Smooth muscle cell (in vitro differentiated cells): Measurements from ENCODE around the gene SCAPER. TPM values are rescaled to one million over a fixed set of nuclear protein-coding genes. Genes with fewer than 3 reads are reported as not detected.

Source experiments
- DNase-seq: peaks from one replicate; lab custom pipeline; 2025; ENCODE audit not compliant: unreplicated experiment; lab: John Stamatoyannopoulos, UW
- H2AFZ ChIP-seq: fragments of 200-600 bp; sonication (generic); 2 replicates; pipeline ENCODE4 v1.6.0; 2016; ENCODE audit warnings: antibody characterized with exemption, low read depth, mild to moderate bottlenecking
- H3F3A ChIP-seq: fragments of 200-600 bp; sonication (generic); 2 replicates; pipeline ENCODE4 v1.6.0; 2017; ENCODE audit warnings: antibody characterized with exemption, low read depth
- H3K27ac ChIP-seq: fragments of 200-600 bp; sonication (generic); 2 replicates; pipeline ENCODE4 v1.5.1; 2016; ENCODE audit warnings: low read depth, mild to moderate bottlenecking
- H3K27me3 ChIP-seq: fragments of 200-600 bp; sonication (generic); 2 replicates; pipeline ENCODE4 v1.6.1; 2016; ENCODE audit warnings: low read depth, mild to moderate bottlenecking
- H3K36me3 ChIP-seq: fragments of 200-600 bp; sonication (generic); 2 replicates; pipeline ENCODE4 v1.5.1; 2016; ENCODE audit warnings: low read depth
- H3K4me1 ChIP-seq: fragments of 200-600 bp; sonication (generic); 2 replicates; pipeline ENCODE4 v1.5.1; 2016; ENCODE audit warnings: low read depth
- H3K4me2 ChIP-seq: fragments of 200-600 bp; sonication (generic); 2 replicates; pipeline ENCODE4 v1.6.0; 2016; ENCODE audit warnings: mild to moderate bottlenecking
- H3K4me3 ChIP-seq: fragments of 200-600 bp; sonication (generic); 2 replicates; pipeline ENCODE4 v1.5.1; 2016; ENCODE audit warnings: mild to moderate bottlenecking
- H3K79me2 ChIP-seq: fragments of 200-600 bp; sonication (generic); 2 replicates; pipeline ENCODE4 v1.6.0; 2016; ENCODE audit warnings: low read depth, mild to moderate bottlenecking
- H3K9ac ChIP-seq: fragments of 200-600 bp; sonication (generic); 2 replicates; pipeline ENCODE4 v1.6.0; 2016; ENCODE audit warnings: low read depth
- H3K9me3 ChIP-seq: fragments of 200-600 bp; sonication (generic); replicated peaks from 2 replicates; pipeline ENCODE4 v1.5.1; 2016; ENCODE audit warnings: low read depth
- H4K20me1 ChIP-seq: fragments of 200-600 bp; sonication (generic); 2 replicates; pipeline ENCODE4 v1.6.0; 2016; ENCODE audit warnings: low read depth
- CTCF ChIP-seq: fragments of 200-600 bp; sonication (generic); IDR thresholded peaks from 2 replicates; pipeline ENCODE4 v1.5.1; 2017; ENCODE audit warnings: borderline replicate concordance, mild to moderate bottlenecking, antibody characterized with exemption; ENCODE audit not compliant: insufficient read depth, poor library complexity, severe bottlenecking
- WGBS: methylation state at CpG from one replicate; pipeline ENCODE4 v1.1.7; 2016; ENCODE audit warnings: low lambda C conversion rate; 5-methylcytosine and 5-hydroxymethylcytosine counted together
- polyA plus RNA-seq: library from polyadenylated mRNA; unstranded; fragments of >200 nt; fragmentation: Nextera tagmentation; extraction: Ambion mirVana; gene quantifications from 2 replicates; pipeline ENCODE4 v1.2.1, GENCODE V29; 2016
- total RNA-seq: library from RNA; depleted of rRNA; stranded (reverse); fragments of >200 nt; gene quantifications from 2 replicates; pipeline ENCODE4 v1.2.3, GENCODE V29; 2014

SCAPER gene
- total RNA-seq (34.3 and 36.3 TPM in 2 replicates), polyA plus RNA-seq (6.6 and 13.2 TPM in 2 replicates)

GRCh38 chr15:76905013-76905839, at the start of gene SCAPER:
Gene SCAPER (minus strand): TSS chr15:76905340. CDS start chr15:76883817, 21,523 bp downstream.
- Histone ChIP-seq H3K9ac (peak within 1 kb of the TSS; percentile 86), H3K4me1 (peaks cover 9% of the 10 kb centered on the region), H3K27me3 (no peaks in the 10 kb centered on the region), H3K36me3 (no peaks in the 10 kb centered on the region), H3K4me3 (peak within 1 kb of the TSS; percentile 98), H4K20me1 (no peaks in the 10 kb centered on the region), H3K27ac (peak within 1 kb of the TSS; percentile 74), H3K9me3 (no peaks in the 10 kb centered on the region), H3K79me2 (peaks cover 9% of the 10 kb centered on the region), H3F3A (peaks cover 9% of the 10 kb centered on the region), H3K4me2 (peak within 1 kb of the TSS; percentile 96), H2AFZ (peak within 1 kb of the TSS; percentile 88)
- no peak for TF ChIP-seq CTCF
- 2% methylated on average over 33 of the region's 78 CpGs for WGBS
- peak; percentile 67 for DNase-seq

- H3K27ac ChIP-seq, result no peak overlapping the region
- WGBS, result 59% methylated on average over 2 of the region's 2 CpGs
- no peaks in the 10 kb centered on the region for H4K20me1 ChIP-seq
- TF ChIP-seq CTCF, result no peak
- H3K4me3 ChIP-seq, result no peak overlapping the region
- H3K27me3 ChIP-seq, result no peaks in the 10 kb centered on the region
- H3K9me3 ChIP-seq, result no peaks in the 10 kb centered on the region
- no peaks in the 10 kb centered on the region for H3F3A ChIP-seq
- H2AFZ ChIP-seq, result no peak overlapping the region
- H3K4me1 ChIP-seq, result peaks cover 3% of the 10 kb centered on the region
- H3K9ac ChIP-seq, result no peak overlapping the region
- H3K79me2 ChIP-seq, result no peaks in the 10 kb centered on the region
- DNase-seq, result no peak
- H3K36me3 ChIP-seq, result no peaks in the 10 kb centered on the region
- no peak overlapping the region for H3K4me2 ChIP-seq
Measured at GRCh38 chr15:76954744-76955143, 49.6 kb upstream of the SCAPER start.

- H3K4me2 ChIP-seq, result no peak overlapping the region
- H3K9ac ChIP-seq, result no peak overlapping the region
- DNase-seq, result no peak
- no peak overlapping the region for H3K27ac ChIP-seq
- no peaks in the 10 kb centered on the region for H4K20me1 ChIP-seq
- H3K36me3 ChIP-seq, result peaks cover under 1% of the 10 kb centered on the region
- H2AFZ ChIP-seq, result no peak overlapping the region
- H3K27me3 ChIP-seq, result no peaks in the 10 kb centered on the region
- no peak for TF ChIP-seq CTCF
- no peaks in the 10 kb centered on the region for H3K79me2 ChIP-seq
- no peaks in the 10 kb centered on the region for H3K9me3 ChIP-seq
- peaks cover 3% of the 10 kb centered on the region for H3K4me1 ChIP-seq
- no peak overlapping the region for H3K4me3 ChIP-seq
- 61% methylated on average over 3 of the region's 3 CpGs for WGBS
- H3F3A ChIP-seq, result no peaks in the 10 kb centered on the region
Measured at GRCh38 chr15:76953913-76954312, 48.8 kb upstream of the SCAPER start.
